HCT116 (cell line): ENCODE results near the gene PIAS3. TPM values are rescaled to one million over a fixed set of nuclear protein-coding genes. Genes with fewer than 3 reads are reported as not detected.

Experiments used
- ATAC-seq: fragments of 200-7000 bp; cut with Tn5 transposase; 2 replicates; pipeline ENCODE4 v1.9.1; 2020; ENCODE audit warnings: mild to moderate bottlenecking, moderate library complexity
- BruUV-seq: library from RNA; stranded (reverse); fragments of 400-500 nt; replicated peaks from 2 replicates; lab custom pipeline; 2021; lab: Mats Ljungman, UMichigan
- CTCF ChIA-PET: fragments of 300-600 bp; sonication (Branson Sonifier 250); formaldehyde crosslinking; loops from one replicate; lab custom pipeline; 2021; ENCODE audit warnings: antibody characterized with exemption; lab: Charles Lee
- POLR2A ChIA-PET: fragments of 300-600, 350-600 bp; sonication (Branson Sonifier 250); formaldehyde crosslinking; loops from one replicate; lab custom pipeline; 2021; ENCODE audit warnings: antibody characterized with exemption; lab: Charles Lee
- RAD21 ChIA-PET, 2 experiments: fragments of 300-600 bp; sonication (Branson Sonifier 250); formaldehyde crosslinking; loops; one replicate each; lab custom pipeline; 2023; ENCODE audit warnings: low total read pairs in 2 of 2; ENCODE audit not compliant: uncharacterized antibody in 2 of 2, unreplicated experiment in 2 of 2, low non-redundant PET in 1 of 2; lab: Charles Lee
- DNase-seq: peaks from one replicate; pipeline ENCODE4 v3.0.0-alpha.2; 2010; ENCODE audit warnings: low read depth, low spot score
- H2AFZ ChIP-seq: fragments of 200-600 bp; shearing (Covaris generic), sonication (generic); 2 replicates; pipeline ENCODE4 v1.6.1; 2017; ENCODE audit warnings: low read depth, mixed run types, mixed read lengths, antibody characterized with exemption, low read length; ENCODE audit not compliant: poor library complexity, severe bottlenecking
- H3K27ac ChIP-seq: 2 replicates; pipeline ENCODE4 v1.5.1; 2012; ENCODE audit warnings: low read depth, low read length
- H3K27me3 ChIP-seq: fragments of 200-600 bp; sonication (generic); 2 replicates; pipeline ENCODE4 v1.6.1; 2016; ENCODE audit warnings: mixed run types, low read length, mixed read lengths; ENCODE audit not compliant: insufficient read depth
- H3K36me3 ChIP-seq, 2 experiments: fragments of 200-500 bp in 1 of 2; fragments of 200-600 bp in 1 of 2; sonication (Bioruptor generic) in 1 of 2; sonication (generic) in 1 of 2; 2 replicates each; pipeline versions ENCODE4 v1.5.1 to v1.6.1; 2014 to 2016; ENCODE audit warnings: low read length in 2 of 2, inconsistent platforms in 1 of 2, mixed read lengths in 1 of 2, mixed run types in 1 of 2; ENCODE audit not compliant: insufficient read depth in 2 of 2, control insufficient read depth in 1 of 2
- H3K4me1 ChIP-seq, 2 experiments: fragments of 200-600 bp in 1 of 2; sonication (generic) in 1 of 2; 2 replicates each; pipeline versions ENCODE4 v1.5.1 to v1.6.1; 2012 to 2017; ENCODE audit warnings: low read length in 2 of 2, inconsistent platforms in 1 of 2, mild to moderate bottlenecking in 1 of 2, mixed read lengths in 1 of 2, mixed run types in 1 of 2, moderate library complexity in 1 of 2; ENCODE audit not compliant: insufficient read depth in 2 of 2, control insufficient read depth in 1 of 2
- H3K4me2 ChIP-seq: fragments of 200-600 bp; sonication (generic); 2 replicates; pipeline ENCODE4 v1.6.1; 2017; ENCODE audit warnings: mixed run types, low read length, mixed read lengths
- H3K4me3 ChIP-seq, 2 experiments: fragments of 200-600 bp in 1 of 2; sonication (generic) in 1 of 2; replicated peaks in 1 of 2; 2 replicates each; pipeline ENCODE4 v1.5.1; 2011 to 2016; ENCODE audit warnings: low read length in 2 of 2, control low read depth in 1 of 2, low read depth in 1 of 2, mild to moderate bottlenecking in 1 of 2, mixed read lengths in 1 of 2, mixed run types in 1 of 2
- H3K79me2 ChIP-seq: fragments of 200-600 bp; sonication (generic); 2 replicates; pipeline ENCODE4 v1.6.1; 2017; ENCODE audit warnings: mild to moderate bottlenecking, mixed run types, low read length, moderate library complexity, mixed read lengths; ENCODE audit not compliant: insufficient read depth
- H3K9ac ChIP-seq: fragments of 200-600 bp; sonication (generic); 2 replicates; pipeline ENCODE4 v1.6.1; 2016; ENCODE audit warnings: low read length, mixed read lengths
- H3K9me2 ChIP-seq: fragments of 200-600 bp; sonication (generic), shearing (Covaris generic); 2 replicates; pipeline ENCODE4 v1.6.1; 2017; ENCODE audit warnings: mixed run types, mild to moderate bottlenecking, moderate library complexity; ENCODE audit not compliant: insufficient read depth
- H3K9me3 ChIP-seq, 2 experiments: fragments of 200-500 bp in 1 of 2; fragments of 200-600 bp in 1 of 2; sonication (Bioruptor generic) in 1 of 2; sonication (generic) in 1 of 2; 2 replicates each; pipeline ENCODE4 v1.6.1; 2014 to 2017; ENCODE audit warnings: low read length in 2 of 2, mixed read lengths in 2 of 2, inconsistent platforms in 1 of 2, low read depth in 1 of 2, mild to moderate bottlenecking in 1 of 2, mixed run types in 1 of 2, moderate library complexity in 1 of 2; ENCODE audit not compliant: control insufficient read depth in 1 of 2, insufficient read depth in 1 of 2
- H4K20me1 ChIP-seq: fragments of 200-600 bp; sonication (generic), shearing (Covaris generic); 2 replicates; pipeline ENCODE4 v1.6.1; 2017; ENCODE audit warnings: mixed run types, mild to moderate bottlenecking, moderate library complexity; ENCODE audit not compliant: insufficient read depth
- ELF1 ChIP-seq: IDR thresholded peaks from 2 replicates; pipeline ENCODE4 v1.6.1; 2012; ENCODE audit warnings: low read depth, borderline replicate concordance
- RAD21 ChIP-seq: IDR thresholded peaks from 2 replicates; pipeline ENCODE4 v1.6.1; 2012; ENCODE audit warnings: low read depth, mild to moderate bottlenecking
- YY1 ChIP-seq: IDR thresholded peaks from 2 replicates; pipeline ENCODE4 v1.6.1; 2011; ENCODE audit warnings: low read length, low read depth, moderate library complexity, mild to moderate bottlenecking; ENCODE audit not compliant: insufficient replicate concordance; ENCODE audit errors: extremely low read depth
- intact Hi-C: fragments of 100-400 bp; cut with micrococcal nuclease; formaldehyde crosslinking; loops from 2 replicates; pipeline ENCODE4 v1.10.0; 2022
- total RNA-seq: library from RNA; stranded (reverse); gene quantifications from one replicate; pipeline ENCODE4 v1.2.1, GENCODE V29; 2021; ENCODE audit not compliant: unreplicated experiment
- TF ChIP-seq, protein P1 (sequence below), 3 experiments: fragments of 200-600 bp in 1 of 3; sonication (generic) in 1 of 3; IDR thresholded peaks in 2 of 3; conservative IDR thresholded peaks in 1 of 3; 2 replicates each; pipeline ENCODE4 v1.5.1; 2012 to 2017; ENCODE audit warnings: low read depth in 2 of 3, low read length in 2 of 3, antibody characterized with exemption in 1 of 3, borderline replicate concordance in 1 of 3, control low read depth in 1 of 3, mild to moderate bottlenecking in 1 of 3, mixed read lengths in 1 of 3, mixed run types in 1 of 3, moderate library complexity in 1 of 3; ENCODE audit not compliant: insufficient read depth in 1 of 3

PIAS3 gene
- total RNA-seq, 1 experiment from 2014 or later = 31.2 TPM

DNA sequence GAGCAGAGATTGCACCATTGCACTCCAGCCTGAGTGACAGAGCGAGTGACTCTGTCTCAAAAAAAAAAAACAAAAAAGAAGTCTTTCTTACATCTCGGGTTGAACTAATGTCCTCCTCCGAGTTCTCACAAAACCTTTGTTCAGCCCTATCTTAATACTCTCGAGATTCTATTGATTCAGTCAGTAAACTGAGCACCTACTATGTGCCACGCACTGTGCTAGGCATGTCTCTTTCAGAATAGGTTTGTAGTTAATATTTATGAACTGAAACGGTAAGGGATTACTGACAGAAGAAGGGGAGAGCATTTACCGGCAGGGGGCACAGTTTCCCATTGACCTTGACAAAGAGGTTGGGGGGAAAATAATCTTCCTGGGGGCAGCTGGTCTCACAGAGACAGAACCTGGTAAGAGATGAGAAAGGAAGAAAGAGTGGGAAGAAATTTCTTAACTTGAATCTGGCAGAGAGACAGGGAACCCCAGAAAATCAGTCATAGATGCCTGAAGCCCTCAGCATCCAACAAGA, 3.4 kb downstream of the PIAS3 start:
- Histone ChIP-seq H2AFZ (no peak overlapping the region), H3K9me2 (no peaks in the 10 kb centered on the region), H3K9me3 (no peaks in the 10 kb centered on the region), H3K9ac (no peak overlapping the region), H3K4me3 (no peak overlapping the region), H4K20me1 (no peaks in the 10 kb centered on the region), H3K79me2 (peaks cover 5% of the 10 kb centered on the region; the same call in 1 of the 2 replicates), H3K4me2 (no peak overlapping the region), H3K36me3 (peaks cover 1 to 30% of the 10 kb centered on the region in 2 experiments), H3K27me3 (no peaks in the 10 kb centered on the region), H3K27ac (no peak overlapping the region), H3K4me1 (peaks cover 11 to 15% of the 10 kb centered on the region in 2 experiments; a peak in 3 of 4 replicates)
- POLR2A ChIA-PET = interaction anchor here (1.2 kb wide), 1 partner anchor 10 kb away, joined by 5 read pairs; the partner anchor contains the start of gene NUDT17
- DNase-seq = no peak
- RAD21 ChIA-PET = no interaction called here
- no peak for ATAC-seq
- intact Hi-C loops = no loop called here
- CTCF ChIA-PET = interaction anchor here (0.9 to 6.6 kb wide), 2 partner anchors 9 kb away, joined by 4 to 87 read pairs; partner anchors contain the start of gene NUDT17
- no peak for TF ChIP-seq RAD21
- TF ChIP-seq, protein P1, sequence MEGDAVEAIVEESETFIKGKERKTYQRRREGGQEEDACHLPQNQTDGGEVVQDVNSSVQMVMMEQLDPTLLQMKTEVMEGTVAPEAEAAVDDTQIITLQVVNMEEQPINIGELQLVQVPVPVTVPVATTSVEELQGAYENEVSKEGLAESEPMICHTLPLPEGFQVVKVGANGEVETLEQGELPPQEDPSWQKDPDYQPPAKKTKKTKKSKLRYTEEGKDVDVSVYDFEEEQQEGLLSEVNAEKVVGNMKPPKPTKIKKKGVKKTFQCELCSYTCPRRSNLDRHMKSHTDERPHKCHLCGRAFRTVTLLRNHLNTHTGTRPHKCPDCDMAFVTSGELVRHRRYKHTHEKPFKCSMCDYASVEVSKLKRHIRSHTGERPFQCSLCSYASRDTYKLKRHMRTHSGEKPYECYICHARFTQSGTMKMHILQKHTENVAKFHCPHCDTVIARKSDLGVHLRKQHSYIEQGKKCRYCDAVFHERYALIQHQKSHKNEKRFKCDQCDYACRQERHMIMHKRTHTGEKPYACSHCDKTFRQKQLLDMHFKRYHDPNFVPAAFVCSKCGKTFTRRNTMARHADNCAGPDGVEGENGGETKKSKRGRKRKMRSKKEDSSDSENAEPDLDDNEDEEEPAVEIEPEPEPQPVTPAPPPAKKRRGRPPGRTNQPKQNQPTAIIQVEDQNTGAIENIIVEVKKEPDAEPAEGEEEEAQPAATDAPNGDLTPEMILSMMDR (IDR thresholded peaks at IDR 0.05 in 2 of 3, conservative IDR thresholded peaks at IDR 0.05 in 1 of 3; ENCODE audit: borderline replicate concordance in 1 of 3, insufficient read depth in 1 of 3, low read depth in 2 of 3, low read length in 2 of 3) = peak in 2 of 3 experiments; percentile 28 to 38; a peak in 3 of 6 replicates
- TF ChIP-seq ELF1 = no peak
- TF ChIP-seq YY1 = no peak
- no TSS peak for BruUV-seq
